ENCODE data around the gene CACNG7.
A peak's percentile ranks its signal among the peaks of the same experiment; 100 is the strongest.

Gene CACNG7

DNA sequence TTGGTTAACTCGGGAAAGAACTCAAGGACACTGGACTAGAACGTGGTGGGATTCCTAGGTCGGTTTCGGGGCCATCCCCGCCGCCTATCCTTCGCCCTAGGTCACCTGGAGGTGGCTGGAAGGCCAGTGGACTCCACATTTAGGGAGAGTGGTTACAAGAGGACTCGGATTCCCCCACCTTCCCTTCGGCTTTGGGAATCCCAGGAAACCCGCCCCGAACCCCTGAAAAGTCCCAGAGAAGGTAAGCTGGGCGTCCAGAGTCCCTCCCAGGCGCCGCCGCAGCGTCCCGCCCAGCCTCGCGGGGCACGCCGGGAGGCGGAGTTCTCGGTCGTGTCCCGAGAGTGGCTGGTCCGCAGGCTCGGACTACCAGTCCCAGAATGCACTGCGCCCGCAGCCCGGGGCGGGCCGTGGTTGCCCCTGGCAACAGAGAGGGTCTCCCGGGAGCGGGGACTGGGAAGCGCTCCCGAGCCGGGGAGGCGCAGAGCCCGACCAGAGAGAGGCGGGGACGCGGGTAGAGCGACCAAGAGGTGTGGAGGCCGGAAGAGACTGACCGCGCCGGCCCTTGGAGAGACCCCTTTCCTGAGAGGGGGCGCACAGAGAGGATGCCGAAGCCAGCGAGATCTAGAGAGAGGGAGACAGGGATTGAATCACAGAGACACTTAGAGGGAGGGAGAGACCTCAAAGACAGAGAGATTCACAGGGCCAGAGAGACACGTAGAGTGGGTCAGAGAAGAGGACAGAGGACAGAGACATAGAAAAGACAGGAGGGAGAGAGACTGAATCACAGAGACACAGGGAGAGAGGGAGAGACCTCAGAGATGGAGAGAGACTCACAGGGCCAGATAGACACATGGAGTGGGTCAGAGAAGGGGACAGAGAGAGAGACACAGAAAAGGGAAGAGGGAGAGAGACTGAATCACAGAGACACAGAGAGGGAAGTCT is 29.7 kb upstream of the CACNG7 start:
- DNase-seq: peak; percentile 60

- no peak for DNase-seq
Measured at GRCh38 chr19:53880711-53881481, 28.2 kb upstream of the CACNG7 start.

GRCh38 chr19:53881482-53882390 is 27.3 kb upstream of the CACNG7 start, which contains the start of gene PRKCG:
Gene PRKCG (plus strand): TSS chr19:53882197. CDS start chr19:53882495, 298 bp downstream.
- peak; percentile 66 for DNase-seq

- DNase-seq: no peak
Measured at GRCh38 chr19:53882391-53883050, 26.6 kb upstream of the CACNG7 start.

DNA sequence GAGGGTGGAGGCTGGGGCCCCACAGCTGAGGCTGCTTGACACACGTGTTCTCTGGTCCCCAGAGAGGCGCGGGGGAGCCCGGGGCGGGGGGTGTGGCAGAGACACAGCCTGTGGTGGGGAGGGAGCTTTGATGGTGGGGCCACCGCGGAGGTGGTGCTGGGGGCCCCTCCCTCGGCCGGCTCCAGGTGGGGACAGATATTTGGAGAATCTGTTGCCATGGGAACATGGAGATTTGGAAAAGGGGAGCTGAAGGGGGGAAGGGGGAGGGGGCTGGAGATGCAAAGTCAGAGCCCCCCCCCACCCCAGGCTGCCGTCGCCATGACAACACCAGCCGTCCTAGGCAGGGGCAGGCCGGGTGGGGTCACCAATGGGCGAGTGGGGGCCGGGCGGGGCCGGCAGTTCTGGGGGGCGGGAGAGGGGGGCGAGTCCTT is 25.8 kb upstream of the CACNG7 start:
- peak; percentile 58 for DNase-seq

- DNase-seq: no peak
Measured at GRCh38 chr19:53883741-53884140, 25.3 kb upstream of the CACNG7 start.

DNA sequence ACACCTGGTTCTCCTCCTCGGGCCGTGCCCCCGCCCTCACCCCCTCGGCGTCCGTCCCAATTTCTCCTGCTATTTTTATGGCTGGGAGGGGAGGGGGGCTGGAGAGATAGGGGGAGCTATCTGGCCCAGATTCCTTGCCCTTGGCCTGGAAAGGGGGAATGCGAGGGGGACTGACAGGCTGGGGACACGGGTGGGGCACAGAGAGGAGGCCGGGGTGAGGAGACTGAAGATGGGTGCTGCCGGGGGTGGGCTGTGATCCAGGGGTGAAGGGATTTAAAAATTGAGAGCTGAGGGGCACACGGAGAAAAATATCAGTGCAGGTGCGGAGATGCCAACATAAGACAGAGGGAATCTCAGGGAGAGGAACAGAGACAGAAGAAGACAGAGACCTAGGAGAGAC is 24.8 kb upstream of the CACNG7 start:
- no peak for DNase-seq

GRCh38 chr19:53885036-53885435 is 24.0 kb upstream of the CACNG7 start:
- DNase-seq: no peak

GRCh38 chr19:53892301-53892980 is 16.6 kb upstream of the CACNG7 start:
- DNase-seq: no peak

DNA sequence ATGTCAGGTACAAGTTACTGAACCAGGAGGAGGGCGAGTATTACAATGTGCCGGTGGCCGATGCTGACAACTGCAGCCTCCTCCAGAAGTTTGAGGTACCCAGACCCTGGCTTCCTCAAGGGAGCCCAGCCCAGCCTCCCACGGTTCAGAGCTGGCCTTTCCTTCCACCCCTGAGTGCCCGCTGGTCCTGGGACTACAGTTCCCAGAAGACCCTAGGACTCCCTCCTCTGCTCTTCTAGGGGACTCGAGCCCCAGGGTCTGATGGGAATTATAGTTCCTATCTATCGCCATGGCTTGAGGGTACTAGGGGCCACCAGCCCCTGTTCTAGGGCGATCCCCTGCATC is 16.1 kb upstream of the CACNG7 start:
- DNase-seq: no peak

GRCh38 chr19:53894707-53895106 is 14.4 kb upstream of the CACNG7 start:
- no peak for DNase-seq

- DNase-seq: no peak
Measured at GRCh38 chr19:53896682-53897081, 12.4 kb upstream of the CACNG7 start.

- DNase-seq: no peak
Measured at GRCh38 chr19:53897459-53897858, 11.6 kb upstream of the CACNG7 start.

DNA sequence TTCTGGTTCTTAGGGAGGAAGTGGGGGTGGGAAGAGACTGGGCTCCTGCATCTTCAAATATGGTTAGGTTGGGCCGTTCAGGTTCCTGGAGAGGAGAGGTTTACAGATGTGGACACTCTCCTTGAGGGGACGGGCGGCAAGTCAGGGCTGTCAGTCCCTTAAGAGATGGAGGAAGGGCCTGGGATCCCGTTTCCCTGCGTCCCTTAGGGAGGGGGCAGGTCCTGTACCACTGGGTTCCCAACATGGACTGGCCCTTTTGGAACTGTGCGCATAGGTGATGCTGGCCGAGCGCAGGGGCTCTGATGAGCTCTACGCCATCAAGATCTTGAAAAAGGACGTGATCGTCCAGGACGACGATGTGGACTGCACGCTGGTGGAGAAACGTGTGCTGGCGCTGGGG is 10.9 kb upstream of the CACNG7 start:
- no peak for DNase-seq

DNA sequence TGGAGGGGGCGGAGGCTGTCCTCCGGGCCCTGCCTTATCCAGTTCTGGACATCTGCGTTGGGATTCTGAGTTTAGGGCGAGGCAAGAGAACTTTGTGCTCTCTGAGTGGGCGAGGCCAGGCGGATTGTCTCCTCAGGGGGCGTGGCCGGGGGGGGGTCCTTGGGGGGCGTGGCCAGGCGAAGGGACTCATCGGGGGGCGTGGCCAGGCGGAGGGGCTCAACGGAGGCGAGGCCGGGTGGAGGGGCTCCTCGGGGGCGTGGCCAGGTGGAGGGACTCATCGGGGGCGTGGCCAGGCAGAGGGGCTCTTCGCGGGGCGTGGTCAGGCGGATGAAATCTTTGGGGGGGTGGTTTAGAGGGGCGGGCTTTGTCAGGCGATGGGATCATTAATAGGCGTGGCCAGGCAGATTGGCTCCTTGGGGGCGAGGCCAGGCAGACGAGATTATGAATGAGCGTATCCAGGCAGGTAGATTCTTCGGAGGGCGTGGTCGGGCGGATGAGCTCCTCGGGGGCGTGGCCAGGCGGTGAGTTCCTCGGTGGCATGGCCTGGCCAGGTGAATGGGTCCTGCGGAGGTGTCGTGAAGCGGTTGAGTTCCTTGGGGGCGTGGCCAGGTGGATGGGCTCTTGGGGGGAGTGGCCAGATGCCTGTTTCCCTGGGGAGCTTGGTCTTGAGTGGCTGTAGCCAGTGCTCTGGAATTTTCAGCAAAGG is 10.3 kb upstream of the CACNG7 start:
- DNase-seq: peak; percentile 2

- DNase-seq: no peak
Measured at GRCh38 chr19:53900191-53900860, 8.8 kb upstream of the CACNG7 start.

GRCh38 chr19:53903055-53903680 is 5.9 kb upstream of the CACNG7 start:
- DNase-seq: peak; percentile 7

GRCh38 chr19:53904909-53905308 is 4.2 kb upstream of the CACNG7 start:
- no peak for DNase-seq

DNA sequence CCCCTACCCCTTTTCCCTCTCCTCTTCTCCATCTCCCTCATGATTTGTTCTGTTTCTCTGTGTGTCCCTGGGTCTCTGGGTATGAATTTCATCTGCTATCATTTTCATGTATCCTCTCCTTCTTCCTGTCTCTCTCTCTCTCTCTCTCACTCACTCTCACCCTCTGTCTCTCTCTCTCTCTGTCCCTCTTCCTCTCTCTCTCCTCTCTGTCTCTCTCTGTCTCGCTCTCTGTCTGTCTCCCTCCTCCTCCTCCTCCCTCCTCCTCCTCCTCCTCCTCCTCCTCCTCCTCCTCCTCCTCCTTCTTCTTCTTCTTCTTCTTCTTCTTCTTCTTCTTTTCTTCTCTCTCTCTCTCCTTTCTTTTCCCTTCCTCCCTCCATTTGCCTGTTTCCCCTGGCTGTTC is 3.3 kb upstream of the CACNG7 start:
- no peak for DNase-seq
